ENCODE measurements around the gene TCEANC2. TPM values are rescaled to one million over a fixed set of nuclear protein-coding genes. Genes with fewer than 3 reads are reported as not detected.
A peak's percentile ranks its signal among the peaks of the same experiment; 100 is the strongest.

Gene TCEANC2
- total RNA-seq, 2 donors from 2014 or later, result 2.0 to 7.8 TPM

DNA sequence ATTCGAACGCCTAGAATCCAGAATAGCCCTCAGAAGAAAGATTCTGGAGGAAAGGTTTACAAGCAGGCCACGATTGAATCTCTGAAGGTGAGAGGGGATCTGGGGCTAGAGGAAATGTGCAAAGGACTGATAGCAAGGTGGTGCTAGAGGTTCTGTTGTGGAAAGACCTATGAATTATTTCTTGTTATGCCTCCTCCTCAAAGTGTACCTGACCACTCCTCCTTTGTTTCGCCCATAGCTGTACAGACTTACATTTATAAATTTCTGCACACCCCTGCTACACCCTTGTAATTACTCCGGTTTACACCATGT, 986 bp downstream of the TCEANC2 start:
- Histone ChIP-seq H3K27me3 (replicated peaks; ENCODE audit: insufficient read depth) (no peaks in the 10 kb centered on the region), H3K4me1 (ENCODE audit: control insufficient read depth in 1 of 2, low read depth in 2 of 2) (peaks cover 14 to 20% of the 10 kb centered on the region in 2 donors), H3K27ac (no peak overlapping the region), H3K9me3 (no peaks in the 10 kb centered on the region), H3K4me3 (peak overlapping the region; percentile 85), H3K36me3 (no peaks in the 10 kb centered on the region)
- no peak for DNase-seq (ENCODE audit: low spot score)
- TF ChIP-seq, protein P1, sequence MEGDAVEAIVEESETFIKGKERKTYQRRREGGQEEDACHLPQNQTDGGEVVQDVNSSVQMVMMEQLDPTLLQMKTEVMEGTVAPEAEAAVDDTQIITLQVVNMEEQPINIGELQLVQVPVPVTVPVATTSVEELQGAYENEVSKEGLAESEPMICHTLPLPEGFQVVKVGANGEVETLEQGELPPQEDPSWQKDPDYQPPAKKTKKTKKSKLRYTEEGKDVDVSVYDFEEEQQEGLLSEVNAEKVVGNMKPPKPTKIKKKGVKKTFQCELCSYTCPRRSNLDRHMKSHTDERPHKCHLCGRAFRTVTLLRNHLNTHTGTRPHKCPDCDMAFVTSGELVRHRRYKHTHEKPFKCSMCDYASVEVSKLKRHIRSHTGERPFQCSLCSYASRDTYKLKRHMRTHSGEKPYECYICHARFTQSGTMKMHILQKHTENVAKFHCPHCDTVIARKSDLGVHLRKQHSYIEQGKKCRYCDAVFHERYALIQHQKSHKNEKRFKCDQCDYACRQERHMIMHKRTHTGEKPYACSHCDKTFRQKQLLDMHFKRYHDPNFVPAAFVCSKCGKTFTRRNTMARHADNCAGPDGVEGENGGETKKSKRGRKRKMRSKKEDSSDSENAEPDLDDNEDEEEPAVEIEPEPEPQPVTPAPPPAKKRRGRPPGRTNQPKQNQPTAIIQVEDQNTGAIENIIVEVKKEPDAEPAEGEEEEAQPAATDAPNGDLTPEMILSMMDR (IDR thresholded peaks at IDR 0.05), result no peak
- ATAC-seq (ENCODE audit: insufficient number of reproducible peaks, low FRiP score, low read depth), result no peak

DNA sequence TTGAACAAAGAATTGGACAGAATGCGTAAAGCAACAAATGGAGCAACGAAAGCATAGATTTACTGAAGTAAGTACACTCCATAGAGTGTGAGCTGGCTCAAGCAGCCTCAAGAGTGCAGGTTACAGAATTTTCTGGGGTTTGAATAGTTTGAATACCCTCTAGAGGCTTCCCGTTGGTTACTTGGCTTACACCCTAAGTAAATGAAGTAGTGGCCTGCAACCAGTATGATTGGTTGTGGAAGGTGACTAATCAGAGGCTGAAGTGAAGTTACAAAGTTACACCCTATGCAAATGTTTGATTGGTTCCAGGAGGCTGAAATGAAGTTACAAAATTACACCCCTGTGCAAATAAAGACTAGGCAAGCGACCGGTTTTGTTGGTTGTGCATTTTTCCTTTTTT, 10.9 kb downstream of the TCEANC2 start:
- no peak overlapping the region for H3K27ac ChIP-seq
- no peaks in the 10 kb centered on the region for H3K36me3 ChIP-seq
- ATAC-seq (ENCODE audit: insufficient number of reproducible peaks, low FRiP score, low read depth), result no peak
- no peaks in the 10 kb centered on the region for H3K27me3 ChIP-seq (replicated peaks; ENCODE audit: insufficient read depth)
- TF ChIP-seq, protein P1 (IDR thresholded peaks at IDR 0.05), result no peak
- H3K4me3 ChIP-seq, result no peak overlapping the region
- no peak for DNase-seq (ENCODE audit: low spot score)
- H3K4me1 ChIP-seq (ENCODE audit: control insufficient read depth in 1 of 2, low read depth in 2 of 2), result no peaks in the 10 kb centered on the region
- no peaks in the 10 kb centered on the region for H3K9me3 ChIP-seq

DNA sequence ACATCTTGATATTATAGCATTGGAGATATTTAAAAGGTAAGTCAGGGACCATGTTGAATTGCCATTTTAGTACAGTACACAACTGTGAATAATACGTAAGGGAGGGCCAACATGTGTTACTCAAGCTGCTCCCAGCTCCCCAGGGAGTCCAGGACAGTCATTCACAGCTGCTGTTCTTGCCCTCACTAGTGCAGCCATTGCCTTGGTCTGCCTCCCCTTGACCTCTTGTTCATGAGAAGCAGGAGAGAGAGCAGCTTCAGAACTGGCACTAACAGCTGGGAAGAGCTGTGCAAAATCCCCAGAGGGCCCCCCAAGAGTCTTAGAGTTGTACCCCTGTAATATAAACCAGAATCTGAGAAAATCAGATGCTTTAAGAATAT, 16.4 kb downstream of the TCEANC2 start:
- DNase-seq (ENCODE audit: low spot score), result no peak
- Histone ChIP-seq H3K36me3 (no peaks in the 10 kb centered on the region), H3K27ac (no peak overlapping the region), H3K27me3 (replicated peaks; ENCODE audit: insufficient read depth) (no peaks in the 10 kb centered on the region), H3K4me1 (ENCODE audit: control insufficient read depth in 1 of 2, low read depth in 2 of 2) (no peaks in the 10 kb centered on the region), H3K4me3 (no peak overlapping the region), H3K9me3 (no peaks in the 10 kb centered on the region)
- peak; percentile 36 for ATAC-seq (ENCODE audit: insufficient number of reproducible peaks, low FRiP score, low read depth)
- TF ChIP-seq, protein P1 (IDR thresholded peaks at IDR 0.05), result no peak

DNA sequence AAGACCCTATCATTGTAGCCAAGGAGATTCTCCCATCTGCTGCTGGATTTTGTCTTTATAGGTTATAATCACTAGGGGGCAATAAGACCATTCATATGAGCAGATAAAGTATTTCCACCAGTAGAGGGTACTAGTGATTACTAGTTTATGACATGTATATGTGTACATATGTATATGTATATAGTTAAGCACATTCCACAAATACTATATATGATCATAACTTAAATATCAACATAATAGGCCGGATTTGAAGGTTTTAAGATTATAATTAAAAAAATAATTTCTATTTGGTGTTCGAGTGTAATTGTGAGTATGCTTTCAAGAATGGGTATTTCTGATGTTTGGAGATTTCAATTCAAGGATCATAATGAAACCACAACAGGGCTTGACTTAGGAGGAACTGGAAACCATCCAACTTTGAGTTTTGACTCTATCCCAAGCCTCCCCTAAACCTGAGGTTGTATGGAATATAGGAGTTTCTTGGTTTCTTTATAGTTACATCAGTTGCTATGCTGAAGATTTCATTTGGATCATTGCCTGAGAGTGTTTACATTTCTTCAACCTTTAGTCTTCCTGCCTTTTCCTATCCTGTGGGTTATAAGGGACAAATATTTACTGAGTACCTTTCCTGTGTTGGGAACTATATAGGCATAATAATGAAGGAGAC, 16.9 kb downstream of the TCEANC2 start:
- Histone ChIP-seq H3K27me3 (replicated peaks; ENCODE audit: insufficient read depth) (no peaks in the 10 kb centered on the region), H3K4me1 (ENCODE audit: control insufficient read depth in 1 of 2, low read depth in 2 of 2) (no peaks in the 10 kb centered on the region), H3K36me3 (no peaks in the 10 kb centered on the region), H3K4me3 (no peak overlapping the region), H3K27ac (no peak overlapping the region), H3K9me3 (no peaks in the 10 kb centered on the region)
- TF ChIP-seq, protein P1 (IDR thresholded peaks at IDR 0.05), result peak; percentile 57
- DNase-seq (ENCODE audit: low spot score) (no peak), ATAC-seq (ENCODE audit: insufficient number of reproducible peaks, low FRiP score, low read depth) (no peak)

DNA sequence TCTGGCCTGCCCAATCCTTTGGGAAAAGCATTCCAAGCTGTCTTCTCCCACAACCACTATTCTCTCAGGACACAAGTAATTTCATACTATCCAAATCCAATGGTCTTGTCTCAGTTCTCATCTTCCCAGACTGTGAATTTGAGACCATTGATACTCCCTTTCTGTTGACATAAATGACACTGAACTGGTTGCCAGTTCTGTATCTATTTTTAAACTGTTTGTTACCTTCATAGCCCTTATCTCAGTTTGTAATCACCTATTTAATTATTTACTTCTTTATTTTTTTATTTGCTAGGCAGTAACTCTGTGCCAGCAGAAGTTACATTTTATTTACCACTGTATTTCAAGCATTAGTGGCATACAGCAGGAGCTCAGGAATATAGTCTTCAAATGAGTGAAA, 24.0 kb downstream of the TCEANC2 start:
- Histone ChIP-seq H3K4me1 (ENCODE audit: control insufficient read depth in 1 of 2, low read depth in 2 of 2) (no peaks in the 10 kb centered on the region), H3K36me3 (peaks cover 2% of the 10 kb centered on the region), H3K9me3 (no peaks in the 10 kb centered on the region), H3K27ac (no peak overlapping the region), H3K27me3 (replicated peaks; ENCODE audit: insufficient read depth) (no peaks in the 10 kb centered on the region), H3K4me3 (no peak overlapping the region)
- TF ChIP-seq, protein P1 (IDR thresholded peaks at IDR 0.05), result no peak
- DNase-seq (ENCODE audit: low spot score) (no peak), ATAC-seq (ENCODE audit: insufficient number of reproducible peaks, low FRiP score, low read depth) (no peak)
